Esophagus squamous epithelium (tissue), 5 donors: ENCODE results near the gene NRXN3. TPM values are rescaled to one million over a fixed set of nuclear protein-coding genes. Genes with fewer than 3 reads are reported as not detected.

Experiments
- DNase-seq: peaks from one replicate; lab custom pipeline; 2025; lab: John Stamatoyannopoulos, UW
- H3K27ac ChIP-seq, 4 donors: fragments of 200-600 bp; sonication (generic); one replicate each; pipeline ENCODE4 v1.5.1; 2016 to 2019; ENCODE audit warnings: mild to moderate bottlenecking in 1 of 4
- H3K27me3 ChIP-seq, 4 donors: fragments of 200-600 bp; sonication (generic); 1 replicate in 3 of 4; 2 replicates in 1 of 4; pipeline versions ENCODE4 v1.5.1 to v1.6.0; 2017 to 2021; ENCODE audit warnings: antibody characterized with exemption in 1 of 4
- H3K36me3 ChIP-seq, 3 donors: fragments of 200-600 bp; sonication (generic); one replicate each; pipeline ENCODE4 v1.5.1; 2016 to 2019
- H3K4me1 ChIP-seq, 3 donors: fragments of 200-600 bp; sonication (generic); one replicate each; pipeline ENCODE4 v1.5.1; 2017 to 2019
- H3K4me3 ChIP-seq, 4 donors: fragments of 200-600 bp; sonication (generic); 1 replicate in 3 of 4; 2 replicates in 1 of 4; pipeline ENCODE4 v1.5.1; 2016 to 2019; ENCODE audit warnings: mild to moderate bottlenecking in 2 of 4, moderate library complexity in 1 of 4
- H3K9me3 ChIP-seq, 3 donors: fragments of 200-600 bp; sonication (generic); one replicate each; pipeline ENCODE4 v1.5.1; 2016 to 2019
- CTCF ChIP-seq, 6 experiments: fragments of 450-650 bp in 4 of 6; fragments of 200-600 bp in 2 of 6; sonication (generic) in 2 of 6; IDR thresholded peaks; one replicate each; pipeline ENCODE4 v1.5.1; 2016 to 2019; ENCODE audit warnings: antibody characterized with exemption in 6 of 6, mild to moderate bottlenecking in 4 of 6, moderate library complexity in 4 of 6
- POLR2A ChIP-seq, 4 donors: fragments of 450-650 bp; IDR thresholded peaks; one replicate each; pipeline ENCODE4 v1.6.1; 2017; ENCODE audit warnings: antibody characterized with exemption in 4 of 4, mild to moderate bottlenecking in 4 of 4, moderate library complexity in 3 of 4
- WGBS, 2 donors: methylation state at CpG; one replicate each; pipeline ENCODE4 v1.1.5; 2018; 5-methylcytosine and 5-hydroxymethylcytosine counted together
- intact Hi-C: fragments of 100-400 bp; cut with DNase I; formaldehyde crosslinking; loops from one replicate; pipeline ENCODE4 v1.15.0; 2022
- total RNA-seq, 4 donors: library from RNA; depleted of rRNA; stranded (reverse); fragments of >200 nt; gene quantifications; one replicate each; pipeline ENCODE4 v1.1.0, GENCODE V29; 2016
- donor health status: DM: yes; HTN: yes; CAD: no.

The NRXN3 gene
- total RNA-seq, 4 donors from 2014 or later = 0.30 to 15.8 (median 1.5) TPM

- H3K36me3 ChIP-seq = no peaks in the 10 kb centered on the region
Measured at GRCh38 chr14:78872837-78873236, 702.7 kb downstream of the NRXN3 start.

GRCh38 chr14:78873581-78873980, 703.4 kb downstream of the NRXN3 start:
- H3K9me3 ChIP-seq = no peaks in the 10 kb centered on the region
- WGBS, 2 donors = 40 to 47% methylated on average over 2 of the region's 2 CpGs

More at GRCh38 chr14:78872837-78873236, 702.7 kb downstream of the NRXN3 start:
- no peaks in the 10 kb centered on the region for H3K9me3 ChIP-seq
- TF ChIP-seq CTCF (IDR thresholded peaks at IDR 0.05) (no peak), POLR2A (IDR thresholded peaks at IDR 0.05) (no peak)
- 81 to 83% methylated on average over 1 of the region's 1 CpG for WGBS, 2 donors
- no peaks in the 10 kb centered on the region for H3K27me3 ChIP-seq
- H3K27ac ChIP-seq = no peak overlapping the region
- no peak overlapping the region for H3K4me3 ChIP-seq
- no peak for DNase-seq
- intact Hi-C loops = no loop called here
- H3K4me1 ChIP-seq = no peaks in the 10 kb centered on the region

GRCh38 chr14:78875049-78875448, 704.9 kb downstream of the NRXN3 start:
- H3K36me3 ChIP-seq = no peaks in the 10 kb centered on the region
- TF ChIP-seq POLR2A (IDR thresholded peaks at IDR 0.05) (no peak), CTCF (IDR thresholded peaks at IDR 0.05) (no peak)
- no peaks in the 10 kb centered on the region for H3K27me3 ChIP-seq
- no peak overlapping the region for H3K4me3 ChIP-seq
- no peak for DNase-seq
- H3K9me3 ChIP-seq = no peaks in the 10 kb centered on the region
- H3K4me1 ChIP-seq = no peaks in the 10 kb centered on the region
- 19 to 25% methylated on average over 2 of the region's 2 CpGs for WGBS, 2 donors
- H3K27ac ChIP-seq = no peak overlapping the region
- intact Hi-C loops = no loop called here

More at GRCh38 chr14:78873581-78873980, 703.4 kb downstream of the NRXN3 start:
- no peaks in the 10 kb centered on the region for H3K36me3 ChIP-seq
- no peak for TF ChIP-seq CTCF (IDR thresholded peaks at IDR 0.05)
- no peak for TF ChIP-seq POLR2A (IDR thresholded peaks at IDR 0.05)
- no peaks in the 10 kb centered on the region for H3K27me3 ChIP-seq
- no peak for DNase-seq
- intact Hi-C loops = no loop called here
- H3K27ac ChIP-seq = no peak overlapping the region
- no peaks in the 10 kb centered on the region for H3K4me1 ChIP-seq
- H3K4me3 ChIP-seq = no peak overlapping the region

- H3K9me3 ChIP-seq = no peaks in the 10 kb centered on the region
Measured at GRCh38 chr14:78885884-78886283, 715.7 kb downstream of the NRXN3 start.

GRCh38 chr14:78897443-78897842, 727.3 kb downstream of the NRXN3 start:
- H3K4me1 ChIP-seq = no peaks in the 10 kb centered on the region
- no peak for TF ChIP-seq POLR2A (IDR thresholded peaks at IDR 0.05)
- no peak for TF ChIP-seq CTCF (IDR thresholded peaks at IDR 0.05)
- intact Hi-C loops = no loop called here

More at GRCh38 chr14:78885884-78886283, 715.7 kb downstream of the NRXN3 start:
- no peak overlapping the region for H3K27ac ChIP-seq
- H3K4me1 ChIP-seq = no peaks in the 10 kb centered on the region
- no peak for TF ChIP-seq CTCF (IDR thresholded peaks at IDR 0.05)
- no peak for TF ChIP-seq POLR2A (IDR thresholded peaks at IDR 0.05)
- no peaks in the 10 kb centered on the region for H3K36me3 ChIP-seq
- intact Hi-C loops = no loop called here
- no peaks in the 10 kb centered on the region for H3K27me3 ChIP-seq
- no peak for DNase-seq
- H3K4me3 ChIP-seq = no peak overlapping the region

More at GRCh38 chr14:78897443-78897842, 727.3 kb downstream of the NRXN3 start:
- no peaks in the 10 kb centered on the region for H3K9me3 ChIP-seq
- DNase-seq = no peak
- no peak overlapping the region for H3K27ac ChIP-seq
- H3K27me3 ChIP-seq = no peaks in the 10 kb centered on the region
- H3K36me3 ChIP-seq = no peaks in the 10 kb centered on the region
- no peak overlapping the region for H3K4me3 ChIP-seq
- WGBS, 2 donors = 43 to 46% methylated on average over 2 of the region's 2 CpGs
